ENCODE data around the gene PRPF40B.
"Not testable (repeated sequence)": the region's sequence is repeated elsewhere in the genome, so short reads cannot be mapped to it uniquely, and the experiment has no call there.

The PRPF40B gene

DNA sequence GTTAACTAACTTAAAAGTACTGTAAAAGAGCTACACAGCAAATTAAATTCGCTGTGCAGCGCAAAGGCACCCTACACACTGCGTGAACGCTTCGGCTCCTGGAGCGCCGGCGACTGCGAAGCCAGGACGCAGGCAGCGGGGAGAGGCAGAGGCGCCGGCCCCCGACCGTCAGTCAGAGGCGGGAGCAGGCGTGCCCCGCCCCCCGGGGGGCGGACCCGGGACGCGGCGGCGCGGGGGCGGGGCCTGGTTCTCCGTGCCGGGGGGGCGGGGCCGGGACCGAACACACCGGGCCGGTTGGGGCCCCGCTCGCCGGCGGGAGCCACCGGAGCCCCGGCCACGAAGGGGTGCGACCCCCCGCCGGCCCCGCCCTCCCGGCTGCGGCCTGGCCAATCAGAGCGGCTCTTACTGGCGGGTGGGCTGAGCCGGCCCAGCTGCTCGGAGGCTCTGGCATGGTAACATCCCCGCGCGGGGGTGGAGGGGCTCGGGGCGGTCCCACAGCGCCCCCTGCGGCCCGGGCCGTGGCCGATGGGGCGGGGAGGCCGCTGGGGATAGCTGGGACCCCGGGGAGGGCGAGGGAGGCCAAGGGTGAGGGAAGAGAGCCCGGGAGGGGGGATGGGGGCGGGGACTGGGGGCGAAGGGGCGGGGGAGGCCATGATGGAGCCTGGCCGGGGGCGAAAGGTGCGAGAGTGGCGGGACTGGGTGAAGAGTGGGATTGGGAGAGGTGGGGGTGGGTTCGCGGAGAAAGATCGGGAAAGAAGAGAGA is at the start of gene PRPF40B:
Gene PRPF40B, plus strand, starts transcription at position 420 of the 763 bp plus-strand sequence. Its CDS starts 30 bp downstream, at position 450.
- DNase-seq (ENCODE audit: low spot score): peak; percentile 89

DNA sequence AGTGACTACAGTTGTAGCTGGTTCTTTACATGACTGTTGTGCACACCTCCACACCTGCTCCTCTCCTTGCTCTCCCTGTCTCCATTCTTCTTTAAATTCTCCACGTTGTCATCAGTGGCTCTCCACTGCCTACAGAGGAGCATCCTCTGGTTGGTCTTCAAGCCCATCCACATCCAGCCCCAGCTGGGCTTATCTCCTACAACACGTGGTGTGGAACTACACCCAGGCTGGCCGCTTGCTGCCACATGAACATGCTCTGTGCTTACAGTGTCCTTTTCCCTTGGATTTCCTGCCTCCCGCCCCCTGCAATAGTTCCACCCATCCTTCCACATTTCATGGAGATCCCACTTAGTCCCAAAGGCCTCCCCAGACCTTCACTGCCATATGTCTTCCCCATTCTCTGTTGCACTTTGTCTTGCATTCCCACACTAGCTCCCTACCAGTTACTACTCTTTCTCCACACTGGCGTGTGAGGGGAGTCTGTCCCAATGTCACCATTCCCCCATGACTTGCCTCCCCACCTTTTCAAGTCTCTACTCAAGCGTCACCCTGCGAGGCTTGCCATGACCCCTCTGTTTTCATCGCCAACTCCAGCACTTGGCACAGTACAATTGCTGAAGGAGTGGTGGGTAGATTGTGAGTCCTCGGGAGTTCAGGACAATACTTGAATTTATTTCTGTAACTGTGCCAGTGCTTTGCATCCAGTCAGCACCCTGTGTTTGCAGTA is 45.6 kb upstream of the PRPF40B start:
- no peak for DNase-seq (ENCODE audit: low spot score)

- no peak for DNase-seq (ENCODE audit: low spot score)
These were observed 44.8 kb upstream of the PRPF40B start for GRCh38 chr12:49578471-49579112.

DNA sequence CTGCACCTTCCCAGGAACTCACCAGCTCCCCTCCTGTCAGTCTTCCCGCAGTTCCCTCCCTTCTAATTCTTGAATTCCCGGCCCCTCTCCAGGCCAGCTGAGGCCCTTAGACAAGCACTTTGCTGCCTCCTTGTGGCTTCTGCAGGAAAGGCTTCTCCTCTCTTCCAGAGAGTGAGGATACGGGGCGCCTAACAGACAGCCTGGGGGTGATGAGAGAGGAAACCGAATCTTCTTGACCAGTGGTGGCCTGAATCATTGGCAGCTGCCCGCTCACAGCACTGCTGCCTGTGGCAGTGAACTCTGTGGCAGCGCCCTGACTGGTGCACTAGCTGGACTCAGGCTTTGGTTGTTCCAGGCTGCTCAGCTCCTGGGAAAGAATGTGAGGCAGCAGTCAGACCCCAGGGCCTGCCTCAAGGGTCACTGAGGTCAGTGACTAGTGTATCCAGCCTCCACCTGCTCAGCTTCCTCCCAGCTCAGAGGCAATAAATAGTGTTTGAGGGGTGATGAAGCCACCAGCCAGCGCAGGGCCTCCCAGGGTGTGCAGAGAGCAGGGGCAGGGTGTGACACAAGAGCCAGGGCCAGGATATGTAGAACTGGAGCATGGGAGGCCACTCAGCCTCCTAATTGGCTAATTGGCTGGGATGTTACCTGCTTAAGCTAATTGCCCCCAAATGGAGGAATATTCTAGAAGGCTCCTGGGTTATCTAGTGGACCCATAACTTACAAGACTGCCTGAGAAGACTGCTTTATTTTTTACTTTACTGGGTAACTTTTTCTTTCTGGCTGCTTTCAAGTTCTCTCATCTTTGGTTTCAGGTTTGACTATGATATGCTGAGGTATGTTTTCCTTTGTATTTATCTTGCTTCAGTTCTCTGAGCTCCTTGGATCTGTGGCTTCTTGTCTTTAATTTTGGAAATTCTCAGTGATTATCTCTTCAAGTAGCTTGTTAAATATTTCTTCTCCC is 42.5 kb upstream of the PRPF40B start:
- DNase-seq (ENCODE audit: low spot score): peak; percentile 30

GRCh38 chr12:49582201-49582600 is 41.2 kb upstream of the PRPF40B start:
- DNase-seq (ENCODE audit: low spot score): no peak

GRCh38 chr12:49582850-49583249 is 40.5 kb upstream of the PRPF40B start:
- no peak for DNase-seq (ENCODE audit: low spot score)

GRCh38 chr12:49583366-49584094 is 39.8 kb upstream of the PRPF40B start:
- no peak for DNase-seq (ENCODE audit: low spot score)

DNA sequence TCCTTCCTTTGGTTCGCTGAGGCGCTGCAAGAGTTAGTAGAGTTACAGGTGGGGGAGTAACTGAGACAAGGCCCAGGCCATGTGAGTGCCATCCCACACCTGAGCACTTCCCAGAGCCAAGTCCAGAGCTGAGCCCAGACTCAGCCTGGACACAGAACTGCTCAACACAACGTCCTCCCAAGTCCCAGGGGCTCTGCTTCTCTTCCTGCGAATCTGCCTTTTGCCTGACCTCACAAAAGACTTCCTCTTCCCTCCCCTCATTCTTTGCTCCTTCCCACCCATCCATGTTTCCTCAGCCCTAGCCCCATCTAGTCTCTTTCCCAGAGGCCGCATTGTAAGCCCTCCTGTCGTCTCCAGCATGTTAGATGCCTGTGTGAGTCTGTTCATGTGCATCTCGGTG is 38.8 kb upstream of the PRPF40B start:
- no peak for DNase-seq (ENCODE audit: low spot score)

DNA sequence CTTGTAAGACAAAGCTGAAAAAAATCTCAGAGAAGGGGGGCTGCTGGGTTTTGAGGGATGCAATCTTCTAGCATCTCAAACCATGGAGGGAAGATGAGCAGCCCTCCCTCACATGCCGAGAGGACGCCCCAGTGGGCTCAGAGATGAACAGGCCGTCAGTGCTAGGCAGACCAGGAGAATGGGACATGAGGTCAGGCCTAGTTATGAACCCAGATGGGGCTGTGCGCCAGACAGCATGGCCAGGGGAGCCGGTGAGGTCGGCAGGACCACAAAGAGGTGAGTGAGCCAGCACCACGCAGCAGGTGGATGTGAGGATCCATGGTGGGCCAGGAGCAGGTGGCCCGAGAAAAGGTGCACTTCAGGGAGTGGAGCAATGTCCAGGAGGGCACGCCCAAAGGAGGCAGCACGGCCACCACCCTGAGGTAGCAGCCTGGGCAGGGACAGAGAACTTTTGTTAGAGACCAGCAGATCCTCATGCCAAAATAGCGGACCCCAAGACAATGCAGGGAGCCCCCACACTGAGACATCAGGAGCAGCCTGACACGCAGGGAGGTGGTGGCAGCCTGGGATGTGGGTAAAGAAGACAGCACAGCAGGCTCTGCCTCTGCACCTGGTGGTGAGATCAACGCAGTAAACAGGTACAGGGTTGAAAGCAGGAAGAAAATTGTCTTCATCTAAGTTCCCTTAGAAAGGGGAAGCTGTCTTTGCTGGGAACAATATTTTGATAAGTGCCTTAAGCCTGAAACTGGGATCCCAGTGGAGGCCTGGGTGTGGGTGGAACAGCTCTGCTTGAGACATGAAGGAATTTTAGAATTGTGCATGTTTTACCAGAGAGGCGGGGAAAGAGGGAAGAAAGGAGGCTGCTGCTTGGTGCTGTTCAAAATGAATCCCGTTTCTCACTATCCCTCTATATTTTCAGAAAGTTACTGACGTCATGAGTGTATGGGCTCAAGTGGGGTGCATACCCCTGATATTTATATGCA is 37.6 kb upstream of the PRPF40B start:
- DNase-seq (ENCODE audit: low spot score): no peak

DNA sequence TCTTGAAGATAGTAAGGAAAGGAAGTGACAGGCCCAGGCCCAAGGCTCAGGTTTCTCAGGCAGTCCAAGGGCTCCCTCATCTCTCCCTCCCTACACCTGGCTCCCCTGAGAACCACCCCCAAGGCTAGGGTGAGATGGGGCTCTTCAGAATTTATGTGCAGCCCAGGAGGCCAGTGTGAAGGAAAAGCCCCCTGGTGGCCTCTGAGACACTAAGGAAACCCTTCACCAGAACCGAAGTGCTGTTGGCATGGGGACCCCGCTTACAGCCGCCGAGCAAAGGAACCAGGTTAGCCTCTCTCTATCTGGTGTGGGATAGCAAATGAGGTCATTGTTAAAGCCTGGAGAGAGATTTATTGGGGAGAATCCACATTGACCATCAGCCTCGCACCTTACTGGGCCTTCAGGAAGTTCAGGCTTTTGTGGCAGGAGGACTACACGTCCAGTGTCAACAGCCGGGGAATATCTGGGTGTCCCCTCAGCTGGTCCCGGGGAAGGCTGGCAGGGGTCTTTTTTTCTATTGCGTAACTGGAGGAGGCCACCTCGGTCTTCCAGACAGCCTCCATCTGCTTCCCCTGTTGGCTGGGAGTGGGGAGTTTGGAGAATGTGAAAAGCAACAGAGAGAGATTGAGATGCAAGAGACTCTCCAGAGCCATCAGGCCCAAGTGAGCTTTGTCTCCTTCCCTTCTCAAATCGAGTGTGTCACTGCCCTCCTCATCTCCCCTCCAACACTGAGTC is 36.0 kb upstream of the PRPF40B start:
- DNase-seq (ENCODE audit: low spot score): no peak

GRCh38 chr12:49588281-49588680 is 35.1 kb upstream of the PRPF40B start:
- DNase-seq (ENCODE audit: low spot score): no peak

- DNase-seq (ENCODE audit: low spot score): no peak
These were observed 34.4 kb upstream of the PRPF40B start for GRCh38 chr12:49588721-49589516.

DNA sequence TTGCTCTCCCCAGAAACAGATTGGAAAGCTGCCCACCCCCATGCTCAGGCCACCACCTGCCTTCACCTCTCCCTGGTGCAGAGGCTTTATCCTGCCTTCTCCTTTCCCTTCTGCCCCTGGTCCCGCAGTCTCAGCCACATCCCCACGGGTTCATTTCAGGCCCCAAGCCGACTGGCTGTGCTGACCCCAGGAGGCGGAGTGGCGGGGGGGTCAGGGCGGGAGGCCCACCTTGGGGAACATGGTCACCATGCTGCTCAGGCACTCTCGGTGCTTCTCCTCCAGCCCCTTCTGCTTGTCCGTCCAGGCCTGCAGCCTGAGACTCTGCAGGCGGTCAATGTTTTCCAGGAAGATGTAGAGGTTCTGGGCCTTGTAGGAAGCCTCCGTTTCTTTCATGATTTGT is 24.8 kb upstream of the PRPF40B start:
- no peak for DNase-seq (ENCODE audit: low spot score)

DNA sequence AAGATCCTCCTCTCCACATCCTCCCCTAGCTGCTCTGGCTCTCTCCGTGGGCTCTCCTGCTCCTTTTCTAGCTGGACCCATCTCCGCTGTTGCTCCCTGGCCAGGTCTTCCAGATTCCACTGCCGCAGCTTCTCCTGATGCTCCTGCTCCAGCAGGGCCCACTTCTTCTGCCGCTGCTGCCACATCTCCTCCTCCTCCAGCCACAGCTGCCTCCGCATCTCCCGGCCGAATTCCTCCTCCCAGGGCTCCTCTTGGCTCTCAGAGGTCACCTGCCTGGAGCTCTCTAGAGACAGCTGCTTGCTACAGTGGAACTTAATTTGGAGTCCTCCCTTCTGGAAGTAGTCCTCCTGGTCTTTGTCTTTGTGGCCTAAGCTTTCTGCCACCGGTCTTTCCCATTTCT is 23.4 kb upstream of the PRPF40B start:
- DNase-seq (ENCODE audit: low spot score): no peak

- DNase-seq (ENCODE audit: low spot score): no peak
These were observed 19.6 kb upstream of the PRPF40B start for GRCh38 chr12:49603721-49604120.

DNA sequence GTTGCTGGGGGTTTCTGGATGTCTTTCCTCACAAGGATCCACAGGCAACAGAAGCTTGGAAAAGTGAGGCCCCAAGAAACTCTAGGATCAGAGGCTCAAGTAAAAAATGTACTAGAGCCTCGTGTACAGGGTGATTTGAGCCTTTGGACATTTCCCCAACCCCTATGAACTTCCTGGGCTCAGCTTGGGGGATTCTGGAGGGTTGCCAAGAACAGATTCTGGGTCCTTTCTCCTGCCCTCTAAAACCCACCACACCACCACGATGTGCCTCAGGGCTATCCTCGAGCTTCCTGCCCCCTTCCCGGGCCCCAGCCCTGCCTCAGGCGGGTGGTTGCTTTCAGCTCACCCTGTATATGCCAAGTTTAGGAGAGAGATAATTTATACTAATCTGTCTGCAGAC is 18.5 kb upstream of the PRPF40B start:
- no peak for DNase-seq (ENCODE audit: low spot score)

GRCh38 chr12:49605539-49605938 is 17.8 kb upstream of the PRPF40B start, which contains the start of gene FAM186B:
FAM186B (minus strand) TSS chr12:49605639; CDS start chr12:49605477, 162 bp downstream.
- not testable (repeated sequence) for DNase-seq (ENCODE audit: low spot score)

Measured in LoVo (cell line).